ENCODE results near the gene XPC. TPM values are rescaled to one million over a fixed set of nuclear protein-coding genes. Genes with fewer than 3 reads are reported as not detected.

XPC gene
- polyA plus RNA-seq, 1 of the 3 experiments (the other 2 are of a cell fraction) = 50.0 TPM

DNA sequence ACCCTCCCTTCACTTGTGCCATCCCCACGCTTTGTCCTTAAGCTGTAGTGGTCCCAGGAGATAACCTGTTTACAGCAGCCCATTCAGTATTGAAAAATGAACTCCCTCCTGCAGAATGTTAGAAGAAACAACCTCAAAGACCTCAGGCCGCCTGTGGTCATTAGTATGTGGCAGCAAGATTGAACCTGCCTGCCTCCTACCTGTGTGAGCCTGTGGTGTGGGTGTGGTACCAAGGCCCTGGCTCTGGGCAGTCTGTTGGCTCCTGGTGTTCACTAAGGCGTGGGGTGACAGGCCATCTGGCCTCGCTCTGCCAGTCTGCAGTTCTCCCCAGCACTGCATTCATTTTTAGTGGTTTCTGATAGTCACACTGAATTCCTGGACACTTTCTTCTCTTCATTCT lies 21.2 kb upstream of the XPC start:
- H3K4me1 ChIP-seq (ENCODE audit: control insufficient read depth in 1 of 2, insufficient read depth in 2 of 2, low read depth in 1 of 2, low read length in 1 of 2) = peaks cover 3 to 12% of the 10 kb centered on the region in 2 experiments; a peak in 2 of 4 replicates
- no peak overlapping the region for H3K4me3 ChIP-seq (ENCODE audit: low read depth in 2 of 2, low read length in 1 of 2)
- H3K9me2 ChIP-seq = no peaks in the 10 kb centered on the region
- no peak for DNase-seq
- no peaks in the 10 kb centered on the region for H3F3A ChIP-seq (replicated peaks; ENCODE audit: insufficient read depth)
- no peak overlapping the region for H3K4me2 ChIP-seq
- no peak overlapping the region for H3K27ac ChIP-seq (ENCODE audit: low read depth in 2 of 2, low read length in 1 of 2)
- H4K20me1 ChIP-seq (ENCODE audit: insufficient read depth) = no peaks in the 10 kb centered on the region
- peaks cover under 1 to 19% of the 10 kb centered on the region in 2 experiments for H3K36me3 ChIP-seq (replicated peaks in 1 of 2; ENCODE audit: control insufficient read depth in 1 of 2, insufficient read depth in 2 of 2, low read length in 1 of 2)
- CTCF ChIA-PET = interaction anchor here (0.8 to 6.3 kb wide), 5 partner anchors 14 to 303 kb away, joined by 4 to 55 read pairs (median 19); no protein-coding TSS in a partner anchor
- no peak overlapping the region for H3K9ac ChIP-seq
- no peak overlapping the region for H2AFZ ChIP-seq (ENCODE audit: low read depth)
- 77% methylated on average over 4 of the region's 4 CpGs for WGBS (ENCODE audit: low lambda C conversion rate)
- peaks cover 17% of the 10 kb centered on the region; the same call in 1 of the 2 replicates for H3K79me2 ChIP-seq (ENCODE audit: insufficient read depth)
- no peaks in the 10 kb centered on the region for H3K27me3 ChIP-seq (ENCODE audit: insufficient read depth)
- TF ChIP-seq MXI1 (IDR thresholded peaks at IDR 0.05; ENCODE audit: low read depth, low read length) (no peak), NFIC (IDR thresholded peaks at IDR 0.05; ENCODE audit: borderline replicate concordance) (no peak), USF1 (IDR thresholded peaks at IDR 0.05; ENCODE audit: borderline replicate concordance, low read depth) (no peak), FOXM1 (IDR thresholded peaks at IDR 0.05; ENCODE audit: low read depth) (no peak), RXRA (IDR thresholded peaks at IDR 0.05; ENCODE audit: borderline replicate concordance, low read depth) (no peak), RFX5 (IDR thresholded peaks at IDR 0.05; ENCODE audit: low read length) (no peak), SIN3A (IDR thresholded peaks at IDR 0.05; ENCODE audit: borderline replicate concordance, low read depth, low read length) (no peak)
- TF ChIP-seq, protein P1, sequence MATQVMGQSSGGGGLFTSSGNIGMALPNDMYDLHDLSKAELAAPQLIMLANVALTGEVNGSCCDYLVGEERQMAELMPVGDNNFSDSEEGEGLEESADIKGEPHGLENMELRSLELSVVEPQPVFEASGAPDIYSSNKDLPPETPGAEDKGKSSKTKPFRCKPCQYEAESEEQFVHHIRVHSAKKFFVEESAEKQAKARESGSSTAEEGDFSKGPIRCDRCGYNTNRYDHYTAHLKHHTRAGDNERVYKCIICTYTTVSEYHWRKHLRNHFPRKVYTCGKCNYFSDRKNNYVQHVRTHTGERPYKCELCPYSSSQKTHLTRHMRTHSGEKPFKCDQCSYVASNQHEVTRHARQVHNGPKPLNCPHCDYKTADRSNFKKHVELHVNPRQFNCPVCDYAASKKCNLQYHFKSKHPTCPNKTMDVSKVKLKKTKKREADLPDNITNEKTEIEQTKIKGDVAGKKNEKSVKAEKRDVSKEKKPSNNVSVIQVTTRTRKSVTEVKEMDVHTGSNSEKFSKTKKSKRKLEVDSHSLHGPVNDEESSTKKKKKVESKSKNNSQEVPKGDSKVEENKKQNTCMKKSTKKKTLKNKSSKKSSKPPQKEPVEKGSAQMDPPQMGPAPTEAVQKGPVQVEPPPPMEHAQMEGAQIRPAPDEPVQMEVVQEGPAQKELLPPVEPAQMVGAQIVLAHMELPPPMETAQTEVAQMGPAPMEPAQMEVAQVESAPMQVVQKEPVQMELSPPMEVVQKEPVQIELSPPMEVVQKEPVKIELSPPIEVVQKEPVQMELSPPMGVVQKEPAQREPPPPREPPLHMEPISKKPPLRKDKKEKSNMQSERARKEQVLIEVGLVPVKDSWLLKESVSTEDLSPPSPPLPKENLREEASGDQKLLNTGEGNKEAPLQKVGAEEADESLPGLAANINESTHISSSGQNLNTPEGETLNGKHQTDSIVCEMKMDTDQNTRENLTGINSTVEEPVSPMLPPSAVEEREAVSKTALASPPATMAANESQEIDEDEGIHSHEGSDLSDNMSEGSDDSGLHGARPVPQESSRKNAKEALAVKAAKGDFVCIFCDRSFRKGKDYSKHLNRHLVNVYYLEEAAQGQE (IDR thresholded peaks at IDR 0.05; ENCODE audit: low read depth, low read length) = no peak
- TF ChIP-seq, protein P2, sequence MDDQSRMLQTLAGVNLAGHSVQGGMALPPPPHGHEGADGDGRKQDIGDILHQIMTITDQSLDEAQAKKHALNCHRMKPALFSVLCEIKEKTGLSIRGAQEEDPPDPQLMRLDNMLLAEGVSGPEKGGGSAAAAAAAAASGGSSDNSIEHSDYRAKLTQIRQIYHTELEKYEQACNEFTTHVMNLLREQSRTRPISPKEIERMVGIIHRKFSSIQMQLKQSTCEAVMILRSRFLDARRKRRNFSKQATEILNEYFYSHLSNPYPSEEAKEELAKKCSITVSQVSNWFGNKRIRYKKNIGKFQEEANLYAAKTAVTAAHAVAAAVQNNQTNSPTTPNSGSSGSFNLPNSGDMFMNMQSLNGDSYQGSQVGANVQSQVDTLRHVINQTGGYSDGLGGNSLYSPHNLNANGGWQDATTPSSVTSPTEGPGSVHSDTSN (IDR thresholded peaks at IDR 0.05) = no peak
- no peaks in the 10 kb centered on the region for H3K9me3 ChIP-seq
- POLR2A ChIA-PET = no interaction called here

GRCh38 chr3:14194865-14195264 lies 16.5 kb upstream of the XPC start:
- ChIA-PET CTCF (interaction anchor here (0.8 to 1.1 kb wide), 2 partner anchors 9 to 15 kb away, joined by 3 read pairs; no protein-coding TSS in a partner anchor), POLR2A (no interaction called here)
- no peaks in the 10 kb centered on the region for H3F3A ChIP-seq (replicated peaks; ENCODE audit: insufficient read depth)
- H3K79me2 ChIP-seq (ENCODE audit: insufficient read depth) = peaks cover 61% of the 10 kb centered on the region
- H4K20me1 ChIP-seq (ENCODE audit: insufficient read depth) = no peaks in the 10 kb centered on the region
- no peak overlapping the region for H3K27ac ChIP-seq (ENCODE audit: low read depth in 2 of 2, low read length in 1 of 2)
- 88% methylated on average over 4 of the region's 4 CpGs for WGBS (ENCODE audit: low lambda C conversion rate)
- H3K9me2 ChIP-seq = no peaks in the 10 kb centered on the region
- peaks cover 0 to 3% of the 10 kb centered on the region in 2 experiments; a peak in 2 of 4 replicates for H3K4me1 ChIP-seq (ENCODE audit: control insufficient read depth in 1 of 2, insufficient read depth in 2 of 2, low read depth in 1 of 2, low read length in 1 of 2)
- H3K4me3 ChIP-seq (ENCODE audit: low read depth in 2 of 2, low read length in 1 of 2) = no peak overlapping the region
- DNase-seq = no peak
- no peak overlapping the region for H3K9ac ChIP-seq
- no peak overlapping the region for H3K4me2 ChIP-seq
- peaks cover 8 to 21% of the 10 kb centered on the region in 2 experiments for H3K36me3 ChIP-seq (replicated peaks in 1 of 2; ENCODE audit: control insufficient read depth in 1 of 2, insufficient read depth in 2 of 2, low read length in 1 of 2)
- no peaks in the 10 kb centered on the region for H3K27me3 ChIP-seq (ENCODE audit: insufficient read depth)
- H2AFZ ChIP-seq (ENCODE audit: low read depth) = no peak overlapping the region
- H3K9me3 ChIP-seq = no peaks in the 10 kb centered on the region
- TF ChIP-seq YY1 (IDR thresholded peaks at IDR 0.05; ENCODE audit: low read depth) = no peak
- TF ChIP-seq TAF1 (IDR thresholded peaks at IDR 0.05; ENCODE audit: borderline replicate concordance, low read depth, low read length) = no peak
- no peak for TF ChIP-seq FOSL2 (IDR thresholded peaks at IDR 0.05; ENCODE audit: borderline replicate concordance, low read depth)
- TF ChIP-seq, protein P2 (IDR thresholded peaks at IDR 0.05) = no peak
- TF ChIP-seq, protein P3, sequence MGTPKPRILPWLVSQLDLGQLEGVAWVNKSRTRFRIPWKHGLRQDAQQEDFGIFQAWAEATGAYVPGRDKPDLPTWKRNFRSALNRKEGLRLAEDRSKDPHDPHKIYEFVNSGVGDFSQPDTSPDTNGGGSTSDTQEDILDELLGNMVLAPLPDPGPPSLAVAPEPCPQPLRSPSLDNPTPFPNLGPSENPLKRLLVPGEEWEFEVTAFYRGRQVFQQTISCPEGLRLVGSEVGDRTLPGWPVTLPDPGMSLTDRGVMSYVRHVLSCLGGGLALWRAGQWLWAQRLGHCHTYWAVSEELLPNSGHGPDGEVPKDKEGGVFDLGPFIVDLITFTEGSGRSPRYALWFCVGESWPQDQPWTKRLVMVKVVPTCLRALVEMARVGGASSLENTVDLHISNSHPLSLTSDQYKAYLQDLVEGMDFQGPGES (IDR thresholded peaks at IDR 0.05; ENCODE audit: low read depth, low read length) = no peak
- TF ChIP-seq POLR2AphosphoS5 (IDR thresholded peaks at IDR 0.05; ENCODE audit: low read depth, low read length) = no peak
- no peak for TF ChIP-seq SMC3 (IDR thresholded peaks at IDR 0.05; ENCODE audit: low read depth, low read length)
- TF ChIP-seq SIN3A (IDR thresholded peaks at IDR 0.05; ENCODE audit: borderline replicate concordance, low read depth, low read length) = no peak
- TF ChIP-seq, protein P4, sequence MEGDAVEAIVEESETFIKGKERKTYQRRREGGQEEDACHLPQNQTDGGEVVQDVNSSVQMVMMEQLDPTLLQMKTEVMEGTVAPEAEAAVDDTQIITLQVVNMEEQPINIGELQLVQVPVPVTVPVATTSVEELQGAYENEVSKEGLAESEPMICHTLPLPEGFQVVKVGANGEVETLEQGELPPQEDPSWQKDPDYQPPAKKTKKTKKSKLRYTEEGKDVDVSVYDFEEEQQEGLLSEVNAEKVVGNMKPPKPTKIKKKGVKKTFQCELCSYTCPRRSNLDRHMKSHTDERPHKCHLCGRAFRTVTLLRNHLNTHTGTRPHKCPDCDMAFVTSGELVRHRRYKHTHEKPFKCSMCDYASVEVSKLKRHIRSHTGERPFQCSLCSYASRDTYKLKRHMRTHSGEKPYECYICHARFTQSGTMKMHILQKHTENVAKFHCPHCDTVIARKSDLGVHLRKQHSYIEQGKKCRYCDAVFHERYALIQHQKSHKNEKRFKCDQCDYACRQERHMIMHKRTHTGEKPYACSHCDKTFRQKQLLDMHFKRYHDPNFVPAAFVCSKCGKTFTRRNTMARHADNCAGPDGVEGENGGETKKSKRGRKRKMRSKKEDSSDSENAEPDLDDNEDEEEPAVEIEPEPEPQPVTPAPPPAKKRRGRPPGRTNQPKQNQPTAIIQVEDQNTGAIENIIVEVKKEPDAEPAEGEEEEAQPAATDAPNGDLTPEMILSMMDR (IDR thresholded peaks at IDR 0.05) = no peak
- no peak for TF ChIP-seq NFIC (IDR thresholded peaks at IDR 0.05; ENCODE audit: borderline replicate concordance)
- no peak for TF ChIP-seq NRF1 (IDR thresholded peaks at IDR 0.05; ENCODE audit: low read depth, low read length)

Data from SK-N-SH (cell line).